B cell (primary cell): ENCODE measurements around the gene PHKG2. TPM values are rescaled to one million over a fixed set of nuclear protein-coding genes. Genes with fewer than 3 reads are reported as not detected.

Source experiments
- ATAC-seq: fragments of 200-7000 bp; cut with Tn5 transposase; one replicate; pipeline ENCODE4 v1.10.0; 2021; ENCODE audit warnings: low read depth, mild to moderate bottlenecking, moderate number of reproducible peaks, moderate library complexity
- CTCF ChIA-PET: fragments of 350-600 bp; sonication (Branson Sonifier 250); formaldehyde crosslinking; loops from one replicate; lab custom pipeline; 2021; ENCODE audit warnings: antibody characterized with exemption, inconsistent platforms; lab: Charles Lee
- POLR2A ChIA-PET: fragments of 350-600 bp; sonication (Branson Sonifier 250); formaldehyde crosslinking; loops from one replicate; lab custom pipeline; 2021; ENCODE audit warnings: antibody characterized with exemption; lab: Charles Lee
- DNase-seq: peaks from one replicate; pipeline ENCODE4 v3.0.0; 2013
- H2AFZ ChIP-seq: 2 replicates; pipeline ENCODE4 v1.6.1; 2012; ENCODE audit warnings: mild to moderate bottlenecking, low read depth, low read length; ENCODE audit not compliant: insufficient read depth, poor library complexity, severe bottlenecking
- H3K27ac ChIP-seq, 2 donors: 1 replicate in 1 of 2; 2 replicates in 1 of 2; pipeline ENCODE4 v1.5.1; 2012 to 2013; ENCODE audit warnings: low read length in 2 of 2, mild to moderate bottlenecking in 2 of 2, moderate library complexity in 1 of 2
- H3K27me3 ChIP-seq, 4 experiments: fragments of 200-600 bp in 1 of 4; sonication (generic) in 1 of 4; replicated peaks in 1 of 4; 1 replicate in 2 of 4; 2 replicates in 2 of 4; pipeline versions ENCODE4 v1.6.1 to v1.7.0; 2013 to 2016; ENCODE audit warnings: low read length in 3 of 4, mild to moderate bottlenecking in 2 of 4, mixed read lengths in 1 of 4, moderate library complexity in 1 of 4; ENCODE audit not compliant: insufficient read depth in 4 of 4, control insufficient read depth in 3 of 4; ENCODE audit errors: control extremely low read depth in 1 of 4
- H3K36me3 ChIP-seq, 2 experiments: replicated peaks in 1 of 2; 1 replicate in 1 of 2; 2 replicates in 1 of 2; pipeline versions ENCODE4 v1.6.1 to v1.7.1; 2013; ENCODE audit warnings: low read length in 1 of 2; ENCODE audit not compliant: insufficient read depth in 2 of 2, control insufficient read depth in 1 of 2; ENCODE audit errors: control extremely low read depth in 1 of 2, extremely low read depth in 1 of 2
- H3K4me1 ChIP-seq, 2 donors: fragments of 200-600 bp in 1 of 2; sonication (generic) in 1 of 2; 1 replicate in 1 of 2; 2 replicates in 1 of 2; pipeline versions ENCODE4 v1.5.1 to v1.6.1; 2013 to 2017; ENCODE audit warnings: low read length in 2 of 2; ENCODE audit not compliant: control insufficient read depth in 2 of 2, insufficient read depth in 2 of 2
- H3K4me2 ChIP-seq: replicated peaks from 2 replicates; pipeline ENCODE3; 2012; ENCODE audit warnings: mild to moderate bottlenecking, low read depth, low read length; ENCODE audit not compliant: poor library complexity, severe bottlenecking
- H3K4me3 ChIP-seq, 5 experiments: fragments of 200-600 bp in 1 of 5; sonication (generic) in 1 of 5; 1 replicate in 3 of 5; 2 replicates in 2 of 5; pipeline versions ENCODE4 v1.5.1 to v1.7.0; 2011 to 2016; ENCODE audit warnings: low read length in 4 of 5, mild to moderate bottlenecking in 4 of 5, low read depth in 2 of 5, control low read depth in 1 of 5, moderate library complexity in 1 of 5; ENCODE audit not compliant: insufficient read depth in 1 of 5; ENCODE audit errors: control extremely low read depth in 1 of 5, extremely low read depth in 1 of 5
- H3K79me2 ChIP-seq: fragments of 200-600 bp; sonication (generic); one replicate; pipeline ENCODE4 v1.6.0; 2016; ENCODE audit warnings: low read length; ENCODE audit not compliant: control insufficient read depth, insufficient read depth
- H3K9ac ChIP-seq: fragments of 200-600 bp; sonication (generic); 2 replicates; pipeline ENCODE4 v1.6.1; 2017; ENCODE audit warnings: mild to moderate bottlenecking, low read length, moderate library complexity
- H3K9me3 ChIP-seq, 3 donors: one replicate each; pipeline versions ENCODE4 v1.6.1 to v1.7.1; 2013; ENCODE audit warnings: low read length in 2 of 3; ENCODE audit not compliant: control insufficient read depth in 2 of 3, insufficient read depth in 1 of 3; ENCODE audit errors: control extremely low read depth in 1 of 3
- H4K20me1 ChIP-seq: 2 replicates; pipeline ENCODE4 v1.6.0; 2012; ENCODE audit warnings: mild to moderate bottlenecking, low read length; ENCODE audit not compliant: insufficient read depth, control insufficient read depth, poor library complexity, severe bottlenecking
- H3K27ac Mint-ChIP-seq: one replicate; pipeline ENCODE4 v1.8.0; 2021; ENCODE audit warnings: mixed read lengths
- H3K27me3 Mint-ChIP-seq: one replicate; pipeline ENCODE4 v1.8.0; 2021; ENCODE audit warnings: mixed read lengths
- H3K4me1 Mint-ChIP-seq: one replicate; pipeline ENCODE4 v1.8.0; 2021; ENCODE audit warnings: mixed read lengths
- H3K4me3 Mint-ChIP-seq: one replicate; pipeline ENCODE4 v1.8.0; 2021; ENCODE audit warnings: mixed read lengths
- H3K9me3 Mint-ChIP-seq: one replicate; pipeline ENCODE4 v1.8.0; 2022; ENCODE audit warnings: mixed read lengths; ENCODE audit not compliant: insufficient read depth
- EZH2 ChIP-seq: IDR thresholded peaks from 2 replicates; pipeline ENCODE4 v1.6.1; 2012; ENCODE audit warnings: borderline replicate concordance, low read depth, mild to moderate bottlenecking, moderate library complexity, low read length; ENCODE audit not compliant: insufficient read depth, poor library complexity, severe bottlenecking
- WGBS: methylation state at CpG from one replicate; pipeline ENCODE4 v1.1.5; 2013; ENCODE audit warnings: missing lambda C conversion rate; ENCODE audit not compliant: insufficient coverage; 5-methylcytosine and 5-hydroxymethylcytosine counted together
- intact Hi-C: fragments of 100-400 bp; cut with micrococcal nuclease; formaldehyde crosslinking; loops from one replicate; pipeline ENCODE4 v1.10.0; 2022
- polyA plus RNA-seq: library from polyadenylated mRNA; depleted of rRNA; stranded (reverse); fragments of >200 nt; gene quantifications from 2 replicates; pipeline ENCODE4 v1.2.3, GENCODE V29; 2012
- total RNA-seq, 2 donors: library from RNA; stranded (reverse); fragments of 120-200 nt in 1 of 2; gene quantifications; 1 replicate in 1 of 2; 2 replicates in 1 of 2; pipeline versions ENCODE4 v1.2.3 to v1.2.4, GENCODE V29; 2013 to 2022
- TF ChIP-seq, protein P1 (sequence below): fragments of 200-600 bp; IDR thresholded peaks from one replicate; pipeline ENCODE4 v1.8.0; 2022; ENCODE audit warnings: antibody characterized with exemption, mild to moderate bottlenecking

Gene PHKG2
- total and polyA plus RNA-seq, 2 donors (not counting 1 experiment from before 2014, with no cell fraction given): 55.7 to 80.8 TPM

DNA sequence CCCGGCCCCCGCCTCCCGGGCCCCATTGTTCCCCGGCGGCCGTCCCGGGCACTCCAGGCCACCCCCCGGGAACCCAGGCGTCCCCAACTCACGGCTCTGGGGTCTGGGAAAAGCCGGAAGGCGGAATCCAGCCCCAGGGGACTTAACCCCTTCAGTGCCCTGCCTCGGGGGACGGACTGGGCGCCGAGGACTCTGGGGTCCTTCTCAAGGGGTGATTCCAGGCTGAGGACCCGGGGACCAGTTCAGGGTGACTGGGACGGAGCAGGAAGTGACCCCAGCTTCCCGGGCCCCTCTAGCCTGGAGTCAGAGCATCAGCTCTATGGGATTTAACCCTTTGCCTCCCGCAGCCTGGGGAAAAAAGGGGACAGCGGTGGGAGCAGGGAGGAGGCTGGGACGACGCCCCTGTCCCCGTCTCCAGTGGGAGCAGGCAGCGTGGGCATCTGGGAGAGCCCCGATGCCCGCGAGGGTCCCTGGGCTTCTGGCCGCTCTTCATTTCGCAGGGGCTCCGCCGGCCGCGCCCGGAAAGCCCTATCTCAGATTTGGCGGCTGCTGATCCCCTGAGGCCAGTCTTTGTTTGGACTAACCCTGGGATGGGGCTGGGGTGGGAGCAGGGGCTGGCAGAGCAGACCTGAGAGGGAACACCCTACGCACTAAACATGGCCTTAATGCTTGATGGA, 38.8 kb downstream of the PHKG2 start, which contains the start of gene ZNF629:
TSS of gene ZNF629 (minus strand) at position 270 of the 677 bp plus-strand sequence. CDS start 2,723 bp downstream, outside the sequence.
- Histone ChIP-seq H3K9ac (peak within 1 kb of the TSS; percentile 76), H3K36me3 (no peaks in the 10 kb centered on the region), H3K79me2 (no peaks in the 10 kb centered on the region), H3K9me3 (no peaks in the 10 kb centered on the region), H3K4me1 (peaks cover 16 to 20% of the 10 kb centered on the region in 2 donors), H3K27ac (peak within 1 kb of the TSS in 1 of 2 donors; percentile 48), H2AFZ (peak within 1 kb of the TSS; percentile 79), H4K20me1 (no peaks in the 10 kb centered on the region), H3K4me3 (peak within 1 kb of the TSS; percentile 54 to 84 (median 80)), H3K27me3 (peaks cover 0 to 17% (median 4%) of the 10 kb centered on the region in 4 experiments), H3K4me2 (peak within 1 kb of the TSS; percentile 96)
- ATAC-seq (peak; percentile 62), DNase-seq (peak; percentile 60)
- 3% methylated on average over 34 of the region's 37 CpGs for WGBS
- intact Hi-C loops: loop anchor here (1.0 kb wide), 1 partner anchor 18 kb away; no protein-coding TSS in a partner anchor
- TF ChIP-seq, protein P1, sequence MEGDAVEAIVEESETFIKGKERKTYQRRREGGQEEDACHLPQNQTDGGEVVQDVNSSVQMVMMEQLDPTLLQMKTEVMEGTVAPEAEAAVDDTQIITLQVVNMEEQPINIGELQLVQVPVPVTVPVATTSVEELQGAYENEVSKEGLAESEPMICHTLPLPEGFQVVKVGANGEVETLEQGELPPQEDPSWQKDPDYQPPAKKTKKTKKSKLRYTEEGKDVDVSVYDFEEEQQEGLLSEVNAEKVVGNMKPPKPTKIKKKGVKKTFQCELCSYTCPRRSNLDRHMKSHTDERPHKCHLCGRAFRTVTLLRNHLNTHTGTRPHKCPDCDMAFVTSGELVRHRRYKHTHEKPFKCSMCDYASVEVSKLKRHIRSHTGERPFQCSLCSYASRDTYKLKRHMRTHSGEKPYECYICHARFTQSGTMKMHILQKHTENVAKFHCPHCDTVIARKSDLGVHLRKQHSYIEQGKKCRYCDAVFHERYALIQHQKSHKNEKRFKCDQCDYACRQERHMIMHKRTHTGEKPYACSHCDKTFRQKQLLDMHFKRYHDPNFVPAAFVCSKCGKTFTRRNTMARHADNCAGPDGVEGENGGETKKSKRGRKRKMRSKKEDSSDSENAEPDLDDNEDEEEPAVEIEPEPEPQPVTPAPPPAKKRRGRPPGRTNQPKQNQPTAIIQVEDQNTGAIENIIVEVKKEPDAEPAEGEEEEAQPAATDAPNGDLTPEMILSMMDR: no peak
- no peak for TF ChIP-seq EZH2
- ChIA-PET CTCF (interaction anchor here (1.0 kb wide), 1 partner anchor 18 kb away, joined by 9 read pairs; no protein-coding TSS in a partner anchor), POLR2A (interaction anchor here (1.6 kb wide), 1 partner anchor 19 kb away, joined by 15 read pairs; no protein-coding TSS in a partner anchor)
- Mint-ChIP-seq H3K27ac (peak within 1 kb of the TSS; percentile 32), H3K27me3 (peaks cover 10% of the 10 kb centered on the region), H3K9me3 (no peaks in the 10 kb centered on the region), H3K4me3 (peak within 1 kb of the TSS; percentile 87), H3K4me1 (peaks cover 17% of the 10 kb centered on the region)
